Stomach (tissue), 9 donors: ENCODE results near the gene VTI1A. TPM values are rescaled to one million over a fixed set of nuclear protein-coding genes. Genes with fewer than 3 reads are reported as not detected.

Source experiments
- DNase-seq, 2 donors: peaks; one replicate each; pipeline versions ENCODE4 v3.0.0 to v3.0.0-alpha.2; 2013 to 2019
- H3K27ac ChIP-seq, 5 donors: fragments of 200-600 bp in 4 of 5; sonication (generic) in 4 of 5; one replicate each; pipeline ENCODE4 v1.5.1; 2013 to 2019; ENCODE audit warnings: mild to moderate bottlenecking in 1 of 5, moderate library complexity in 1 of 5
- H3K27me3 ChIP-seq, 3 donors: fragments of 200-600 bp; sonication (generic); one replicate each; pipeline ENCODE4 v1.5.1; 2017 to 2019; ENCODE audit warnings: mixed run types in 1 of 3
- H3K36me3 ChIP-seq, 4 donors: fragments of 200-600 bp; sonication (generic); 1 replicate in 3 of 4; 2 replicates in 1 of 4; pipeline ENCODE4 v1.5.1; 2016 to 2019
- H3K4me1 ChIP-seq, 4 donors: fragments of 200-600 bp; sonication (generic); one replicate each; pipeline ENCODE4 v1.5.1; 2016 to 2019
- H3K4me3 ChIP-seq, 4 donors: fragments of 200-600 bp; sonication (generic) in 3 of 4; one replicate each; pipeline ENCODE4 v1.5.1; 2016 to 2019; ENCODE audit warnings: mild to moderate bottlenecking in 1 of 4
- H3K9me3 ChIP-seq, 4 donors: fragments of 200-600 bp; sonication (generic); one replicate each; pipeline ENCODE4 v1.5.1; 2016 to 2019
- EP300 ChIP-seq: sonication (generic); formaldehyde crosslinking; IDR thresholded peaks from one replicate; pipeline ENCODE4 v1.6.1; 2017; ENCODE audit warnings: antibody characterized with exemption
- POLR2A ChIP-seq, 4 donors: fragments of 450-650 bp; IDR thresholded peaks; one replicate each; pipeline ENCODE4 v1.6.1; 2016; ENCODE audit warnings: antibody characterized with exemption in 4 of 4, control low read depth in 2 of 4, mild to moderate bottlenecking in 1 of 4, moderate library complexity in 1 of 4
- POLR2AphosphoS5 ChIP-seq, 3 donors: sonication (generic); formaldehyde crosslinking; IDR thresholded peaks; one replicate each; pipeline ENCODE4 v1.6.1; 2016; ENCODE audit warnings: antibody characterized with exemption in 3 of 3
- WGBS, 5 donors: extraction: QIAGEN DNeasy Blood & Tissue Kit in 3 of 5; methylation state at CpG; one replicate each; pipeline versions ENCODE4 v1.1.5 to v1.1.7; 2013 to 2018; 5-methylcytosine and 5-hydroxymethylcytosine counted together
- intact Hi-C: fragments of 100-400 bp; cut with DNase I; formaldehyde crosslinking; loops from one replicate; pipeline ENCODE4 v1.15.1; 2023; ENCODE audit warnings: low total_unique reads
- polyA plus RNA-seq, 3 donors: library from polyadenylated mRNA; stranded (reverse); fragments of 200-250 nt; gene quantifications; one replicate each; pipeline ENCODE4 v1.2.3, GENCODE V29; 2013
- total RNA-seq, 5 donors: library from RNA; depleted of rRNA; stranded (reverse); fragments of >200 nt; gene quantifications; one replicate each; pipeline versions ENCODE4 v1.1.0 to v1.2.3, GENCODE V29; 2014 to 2016
- TF ChIP-seq, protein P1 (sequence below), 7 experiments: fragments of 450-650 bp in 4 of 7; fragments of 200-600 bp in 3 of 7; sonication (generic) in 3 of 7; IDR thresholded peaks; one replicate each; pipeline ENCODE4 v1.5.1; 2016 to 2019; ENCODE audit warnings: antibody characterized with exemption in 7 of 7, control low read depth in 2 of 7, mild to moderate bottlenecking in 1 of 7
- donor health status: healthy with polysubstance abuse.
- donor health status: Bipolar disorder and iron deficiency.
- donor health status: healthy.

VTI1A gene
- total and polyA plus RNA-seq, 8 donors, result 6.5 to 222 (median 57.4) TPM

DNA sequence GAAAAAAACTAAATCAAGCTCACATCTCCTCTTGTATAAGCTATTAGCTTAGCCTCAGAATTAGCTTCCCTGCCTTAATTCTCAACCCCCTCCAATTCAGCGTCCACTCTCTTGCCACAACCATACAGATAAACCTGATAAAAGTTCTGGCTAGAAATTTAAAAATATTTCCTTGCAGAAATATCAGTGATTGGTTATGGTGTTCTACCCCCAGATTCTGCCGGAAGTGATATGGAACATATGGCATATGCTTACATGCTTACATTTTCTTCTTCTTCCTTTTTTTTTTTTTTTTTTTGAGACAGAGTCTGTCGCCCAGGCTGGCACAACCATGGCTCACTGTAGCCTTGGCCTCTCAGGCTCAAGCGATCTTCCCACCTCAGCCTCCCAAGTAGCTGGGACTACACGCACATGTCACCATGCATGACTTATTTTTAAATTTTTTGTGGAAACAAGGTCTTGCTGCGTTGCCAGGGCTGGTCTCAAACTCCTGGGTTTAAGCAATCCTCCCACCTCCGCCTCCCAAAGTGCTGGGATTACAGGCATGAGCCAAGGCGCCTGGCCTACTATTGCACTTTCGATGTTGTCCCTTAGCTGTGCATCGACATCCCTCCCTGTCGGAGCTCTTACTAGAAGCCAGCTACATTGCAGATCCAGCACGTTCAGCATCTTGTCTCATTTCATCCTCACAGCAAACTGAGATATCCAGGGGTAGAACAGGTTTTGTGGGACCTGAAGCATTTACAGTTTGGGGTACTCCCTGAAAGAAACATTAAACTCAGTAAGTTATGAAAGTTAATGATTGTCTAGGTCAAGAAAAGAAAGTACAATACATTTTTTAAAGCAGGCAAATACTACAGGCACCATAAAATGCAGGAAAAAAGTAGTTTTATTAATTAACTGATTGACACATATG is 297.4 kb downstream of the VTI1A start:
- intact Hi-C loops, result no loop called here
- DNase-seq, result no peak
- WGBS, 5 donors, result 75 to 90% (median 85%) methylated on average over 12 of the region's 12 CpGs
- Histone ChIP-seq H3K4me1 (peaks cover 0 to 25% (median 7%) of the 10 kb centered on the region in 4 donors), H3K9me3 (no peaks in the 10 kb centered on the region), H3K36me3 (no peaks in the 10 kb centered on the region), H3K4me3 (no peak overlapping the region), H3K27ac (no peak overlapping the region), H3K27me3 (no peaks in the 10 kb centered on the region)
- TF ChIP-seq POLR2AphosphoS5 (IDR thresholded peaks at IDR 0.05) (no peak), EP300 (no peak), POLR2A (IDR thresholded peaks at IDR 0.05) (no peak)
- TF ChIP-seq, protein P1, sequence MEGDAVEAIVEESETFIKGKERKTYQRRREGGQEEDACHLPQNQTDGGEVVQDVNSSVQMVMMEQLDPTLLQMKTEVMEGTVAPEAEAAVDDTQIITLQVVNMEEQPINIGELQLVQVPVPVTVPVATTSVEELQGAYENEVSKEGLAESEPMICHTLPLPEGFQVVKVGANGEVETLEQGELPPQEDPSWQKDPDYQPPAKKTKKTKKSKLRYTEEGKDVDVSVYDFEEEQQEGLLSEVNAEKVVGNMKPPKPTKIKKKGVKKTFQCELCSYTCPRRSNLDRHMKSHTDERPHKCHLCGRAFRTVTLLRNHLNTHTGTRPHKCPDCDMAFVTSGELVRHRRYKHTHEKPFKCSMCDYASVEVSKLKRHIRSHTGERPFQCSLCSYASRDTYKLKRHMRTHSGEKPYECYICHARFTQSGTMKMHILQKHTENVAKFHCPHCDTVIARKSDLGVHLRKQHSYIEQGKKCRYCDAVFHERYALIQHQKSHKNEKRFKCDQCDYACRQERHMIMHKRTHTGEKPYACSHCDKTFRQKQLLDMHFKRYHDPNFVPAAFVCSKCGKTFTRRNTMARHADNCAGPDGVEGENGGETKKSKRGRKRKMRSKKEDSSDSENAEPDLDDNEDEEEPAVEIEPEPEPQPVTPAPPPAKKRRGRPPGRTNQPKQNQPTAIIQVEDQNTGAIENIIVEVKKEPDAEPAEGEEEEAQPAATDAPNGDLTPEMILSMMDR (IDR thresholded peaks at IDR 0.05), result no peak

DNA sequence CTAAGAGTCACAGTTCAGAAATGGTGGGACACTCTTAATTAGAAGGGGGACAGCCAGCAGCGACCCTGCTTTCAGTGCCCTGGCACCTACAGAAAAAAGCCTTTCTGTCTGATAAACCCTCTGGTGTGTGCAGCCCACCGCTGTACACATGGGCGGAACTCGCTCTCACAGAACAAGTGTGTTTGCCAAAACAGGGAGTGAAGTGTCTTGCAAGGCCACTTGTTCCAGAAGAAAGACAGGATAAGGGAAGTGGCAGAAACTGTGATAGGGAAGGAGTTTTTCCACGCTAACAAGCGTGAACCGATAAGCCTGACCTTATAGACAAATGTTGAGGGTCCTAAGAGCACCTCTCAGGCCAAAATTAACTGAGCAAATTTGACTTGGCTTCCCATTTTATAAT is 299.3 kb downstream of the VTI1A start:
- no peaks in the 10 kb centered on the region for H3K9me3 ChIP-seq
- TF ChIP-seq, protein P1 (IDR thresholded peaks at IDR 0.05), result no peak
- no peak for TF ChIP-seq EP300
- TF ChIP-seq POLR2A (IDR thresholded peaks at IDR 0.05), result no peak
- TF ChIP-seq POLR2AphosphoS5 (IDR thresholded peaks at IDR 0.05), result no peak
- no peak overlapping the region for H3K27ac ChIP-seq
- intact Hi-C loops, result no loop called here
- no peak for DNase-seq
- H3K27me3 ChIP-seq, result no peaks in the 10 kb centered on the region
- no peaks in the 10 kb centered on the region for H3K36me3 ChIP-seq
- H3K4me1 ChIP-seq, result peaks cover 0 to 25% (median 6%) of the 10 kb centered on the region in 4 donors
- no peak overlapping the region for H3K4me3 ChIP-seq
- 40 to 68% (median 45%) methylated on average over 7 of the region's 7 CpGs for WGBS, 5 donors

DNA sequence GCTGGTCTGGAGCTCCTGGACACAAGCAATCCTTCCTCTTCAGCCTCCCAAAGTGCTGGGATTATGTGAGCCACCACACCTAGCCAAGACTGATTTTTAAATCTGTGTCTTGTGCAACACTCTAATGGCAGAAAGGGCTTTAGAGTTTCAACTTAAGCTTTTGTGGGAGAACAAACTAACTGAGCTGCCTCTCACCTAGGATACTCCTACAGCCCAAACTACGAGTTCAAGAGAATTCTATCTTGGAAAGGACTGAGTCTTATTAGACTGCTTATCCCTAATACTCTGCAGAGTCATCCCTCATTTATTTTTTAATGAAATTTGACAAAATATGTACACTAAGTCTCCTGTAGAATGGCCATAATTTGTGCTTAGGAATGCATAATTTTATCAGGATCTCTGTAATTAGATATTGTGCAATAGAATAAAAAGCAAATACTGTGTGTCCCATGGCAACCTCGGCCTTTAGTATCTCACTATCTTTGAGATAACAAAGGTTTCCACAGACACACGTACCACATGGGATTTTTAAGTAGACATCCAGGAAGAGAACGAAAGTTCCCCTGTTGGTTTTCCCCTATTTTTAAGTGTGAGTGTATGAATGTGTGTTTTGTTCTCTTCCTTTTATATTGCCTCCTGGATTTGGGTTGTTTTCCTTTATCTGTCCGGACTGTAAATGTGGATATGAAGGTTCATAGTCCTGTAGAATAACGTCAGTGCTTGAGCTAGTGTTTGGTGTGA is 303.6 kb downstream of the VTI1A start:
- Histone ChIP-seq H3K4me1 (peaks cover 0 to 10% (median 0%) of the 10 kb centered on the region in 4 donors), H3K9me3 (no peaks in the 10 kb centered on the region), H3K27ac (no peak overlapping the region), H3K27me3 (no peaks in the 10 kb centered on the region), H3K36me3 (no peaks in the 10 kb centered on the region), H3K4me3 (no peak overlapping the region)
- no peak for DNase-seq
- intact Hi-C loops, result no loop called here
- 41 to 70% (median 52%) methylated on average over 6 of the region's 6 CpGs for WGBS, 5 donors
- TF ChIP-seq POLR2A (IDR thresholded peaks at IDR 0.05), result no peak
- TF ChIP-seq, protein P1 (IDR thresholded peaks at IDR 0.05), result no peak
- no peak for TF ChIP-seq EP300
- no peak for TF ChIP-seq POLR2AphosphoS5 (IDR thresholded peaks at IDR 0.05)

DNA sequence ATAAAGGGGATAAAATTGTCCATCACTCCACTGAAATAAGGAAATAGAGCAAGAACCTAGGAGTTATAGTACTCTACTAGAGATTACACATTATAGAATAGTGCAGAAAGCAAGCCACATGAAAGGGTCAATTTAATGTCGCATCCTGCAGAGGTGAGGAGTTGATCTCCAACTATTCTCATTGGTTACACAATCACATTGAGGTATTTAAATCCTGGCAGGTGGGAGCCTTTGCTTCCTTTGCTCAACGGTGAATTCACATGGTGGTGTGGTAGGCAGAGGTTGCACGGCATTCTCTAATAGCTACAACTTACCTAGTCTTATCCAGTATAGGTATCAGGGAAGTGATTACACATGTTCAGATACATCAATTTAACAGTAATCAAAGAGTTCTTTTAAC is 304.6 kb downstream of the VTI1A start:
- Histone ChIP-seq H3K36me3 (no peaks in the 10 kb centered on the region), H3K27ac (no peak overlapping the region), H3K27me3 (no peaks in the 10 kb centered on the region), H3K9me3 (no peaks in the 10 kb centered on the region), H3K4me3 (no peak overlapping the region), H3K4me1 (peaks cover 0 to 8% (median 0%) of the 10 kb centered on the region in 4 donors)
- no peak for DNase-seq
- TF ChIP-seq POLR2A (IDR thresholded peaks at IDR 0.05), result no peak
- TF ChIP-seq, protein P1 (IDR thresholded peaks at IDR 0.05), result no peak
- TF ChIP-seq POLR2AphosphoS5 (IDR thresholded peaks at IDR 0.05), result no peak
- no peak for TF ChIP-seq EP300
- intact Hi-C loops, result no loop called here
- WGBS, 5 donors, result 88 to 96% (median 93%) methylated on average over 3 of the region's 3 CpGs
